GM19328 (cell line): Measurements from ENCODE around the gene ACOT8.
"Not testable (repeated sequence)": the region's sequence is repeated elsewhere in the genome, so short reads cannot be mapped to it uniquely, and the experiment has no call there.

Source experiments
- ATAC-seq: cut with Tn5 transposase; IDR thresholded peaks from one replicate; pipeline ENCODE4 v1.9.1; 2021; ENCODE audit warnings: mild to moderate bottlenecking, moderate library complexity; ENCODE audit not compliant: unreplicated experiment

The ACOT8 gene

GRCh38 chr20:45798935-45799642, 58.1 kb downstream of the ACOT8 start:
- no peak for ATAC-seq

GRCh38 chr20:45797955-45798354, 59.2 kb downstream of the ACOT8 start:
- ATAC-seq: not testable (repeated sequence)

GRCh38 chr20:45797510-45797909, 59.7 kb downstream of the ACOT8 start:
- not testable (repeated sequence) for ATAC-seq

- ATAC-seq: no peak
Observed at GRCh38 chr20:45796337-45797065, 60.7 kb downstream of the ACOT8 start.

GRCh38 chr20:45792317-45793118, 64.7 kb downstream of the ACOT8 start:
- no peak for ATAC-seq
